AG09309 (cell line): ENCODE results near the gene SDR42E2.

Source experiments
- DNase-seq: peaks from one replicate; pipeline ENCODE4 v3.0.0-alpha.2; 2010; ENCODE audit warnings: low read depth
- H3K4me3 ChIP-seq: 2 replicates; pipeline ENCODE4 v1.5.1; 2011; ENCODE audit warnings: mild to moderate bottlenecking, low read depth, low read length, moderate library complexity; ENCODE audit not compliant: control insufficient read depth
- CTCF ChIP-seq: IDR thresholded peaks from 2 replicates; pipeline ENCODE4 v1.5.1; 2011; ENCODE audit warnings: mild to moderate bottlenecking, low read depth, low read length, inconsistent platforms; ENCODE audit not compliant: insufficient read depth, control insufficient read depth; ENCODE audit errors: missing control alignments

Gene SDR42E2

GRCh38 chr16:22239131-22239805 is 77.0 kb downstream of the SDR42E2 start:
- H3K4me3 ChIP-seq, result no peak overlapping the region
- no peak for TF ChIP-seq CTCF

GRCh38 chr16:22240023-22240710 is 77.9 kb downstream of the SDR42E2 start:
- no peak for DNase-seq
- no peak overlapping the region for H3K4me3 ChIP-seq
- no peak for TF ChIP-seq CTCF

More at GRCh38 chr16:22239131-22239805, 77.0 kb downstream of the SDR42E2 start:
- DNase-seq, result no peak
